Tibial artery (tissue), 4 donors: ENCODE results near the gene A1BG.

ENCODE experiments used
- DNase-seq, 2 donors: peaks; one replicate each; pipeline ENCODE4 v3.0.0-alpha.2; 2019
- H3K27ac ChIP-seq, 2 donors: fragments of 200-600 bp; sonication (generic) in 1 of 2; 1 replicate in 1 of 2; 2 replicates in 1 of 2; pipeline ENCODE4 v1.5.1; 2018 to 2019; ENCODE audit warnings: mild to moderate bottlenecking in 1 of 2
- H3K27me3 ChIP-seq, 2 donors: fragments of 200-600 bp; sonication (generic) in 1 of 2; one replicate each; pipeline versions ENCODE4 v1.5.1 to v1.6.0; 2016 to 2019
- H3K36me3 ChIP-seq, 3 donors: fragments of 200-600 bp; sonication (generic) in 2 of 3; one replicate each; pipeline ENCODE4 v1.5.1; 2016 to 2019; ENCODE audit warnings: mild to moderate bottlenecking in 2 of 3
- H3K4me1 ChIP-seq, 4 donors: fragments of 200-600 bp; sonication (generic) in 2 of 4; 1 replicate in 3 of 4; 2 replicates in 1 of 4; pipeline ENCODE4 v1.5.1; 2016 to 2019
- H3K4me3 ChIP-seq, 2 donors: fragments of 200-600 bp; sonication (generic) in 1 of 2; 1 replicate in 1 of 2; 2 replicates in 1 of 2; pipeline ENCODE4 v1.5.1; 2018 to 2019; ENCODE audit warnings: mild to moderate bottlenecking in 2 of 2
- H3K9me3 ChIP-seq, 3 donors: fragments of 200-600 bp; sonication (generic) in 1 of 3; one replicate each; pipeline ENCODE4 v1.5.1; 2016 to 2019
- intact Hi-C: fragments of 100-400 bp; cut with DNase I; formaldehyde crosslinking; loops from one replicate; pipeline ENCODE4 v1.15.0; 2023; ENCODE audit warnings: low total_unique reads
- TF ChIP-seq, protein P1 (sequence below), 2 experiments: fragments of 200-600 bp in 1 of 2; fragments of 450-650 bp in 1 of 2; IDR thresholded peaks; one replicate each; pipeline ENCODE4 v1.5.1; 2017 to 2019; ENCODE audit warnings: antibody characterized with exemption in 2 of 2, mild to moderate bottlenecking in 1 of 2, moderate library complexity in 1 of 2

The A1BG gene

DNA sequence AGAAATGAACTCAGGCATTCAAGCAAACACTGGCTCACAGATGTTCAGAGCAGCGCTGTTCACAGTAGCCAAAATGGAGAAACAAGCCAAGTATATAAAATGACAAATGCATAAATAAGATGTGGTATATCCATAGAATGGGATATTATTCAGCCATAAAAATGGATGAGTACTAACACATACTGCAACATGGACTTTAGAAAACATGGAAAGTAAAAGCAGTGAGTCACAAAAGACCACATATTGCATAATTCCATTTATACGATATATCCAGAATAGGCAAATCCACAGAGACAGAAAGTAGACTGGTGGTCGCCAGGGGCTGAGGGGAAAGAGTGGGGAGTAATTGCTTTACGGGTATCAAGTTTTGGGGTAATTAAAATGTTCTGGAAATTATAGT is 20.9 kb upstream of the A1BG start:
- Histone ChIP-seq H3K9me3 (no peaks in the 10 kb centered on the region), H3K27me3 (no peaks in the 10 kb centered on the region), H3K4me1 (peaks cover 0 to 1% (median 0%) of the 10 kb centered on the region in 4 donors), H3K27ac (no peak overlapping the region), H3K36me3 (peaks cover 0 to 8% (median 0%) of the 10 kb centered on the region in 3 donors), H3K4me3 (no peak overlapping the region)
- intact Hi-C loops, result no loop called here
- TF ChIP-seq, protein P1, sequence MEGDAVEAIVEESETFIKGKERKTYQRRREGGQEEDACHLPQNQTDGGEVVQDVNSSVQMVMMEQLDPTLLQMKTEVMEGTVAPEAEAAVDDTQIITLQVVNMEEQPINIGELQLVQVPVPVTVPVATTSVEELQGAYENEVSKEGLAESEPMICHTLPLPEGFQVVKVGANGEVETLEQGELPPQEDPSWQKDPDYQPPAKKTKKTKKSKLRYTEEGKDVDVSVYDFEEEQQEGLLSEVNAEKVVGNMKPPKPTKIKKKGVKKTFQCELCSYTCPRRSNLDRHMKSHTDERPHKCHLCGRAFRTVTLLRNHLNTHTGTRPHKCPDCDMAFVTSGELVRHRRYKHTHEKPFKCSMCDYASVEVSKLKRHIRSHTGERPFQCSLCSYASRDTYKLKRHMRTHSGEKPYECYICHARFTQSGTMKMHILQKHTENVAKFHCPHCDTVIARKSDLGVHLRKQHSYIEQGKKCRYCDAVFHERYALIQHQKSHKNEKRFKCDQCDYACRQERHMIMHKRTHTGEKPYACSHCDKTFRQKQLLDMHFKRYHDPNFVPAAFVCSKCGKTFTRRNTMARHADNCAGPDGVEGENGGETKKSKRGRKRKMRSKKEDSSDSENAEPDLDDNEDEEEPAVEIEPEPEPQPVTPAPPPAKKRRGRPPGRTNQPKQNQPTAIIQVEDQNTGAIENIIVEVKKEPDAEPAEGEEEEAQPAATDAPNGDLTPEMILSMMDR (IDR thresholded peaks at IDR 0.05), result no peak
- DNase-seq, result no peak

DNA sequence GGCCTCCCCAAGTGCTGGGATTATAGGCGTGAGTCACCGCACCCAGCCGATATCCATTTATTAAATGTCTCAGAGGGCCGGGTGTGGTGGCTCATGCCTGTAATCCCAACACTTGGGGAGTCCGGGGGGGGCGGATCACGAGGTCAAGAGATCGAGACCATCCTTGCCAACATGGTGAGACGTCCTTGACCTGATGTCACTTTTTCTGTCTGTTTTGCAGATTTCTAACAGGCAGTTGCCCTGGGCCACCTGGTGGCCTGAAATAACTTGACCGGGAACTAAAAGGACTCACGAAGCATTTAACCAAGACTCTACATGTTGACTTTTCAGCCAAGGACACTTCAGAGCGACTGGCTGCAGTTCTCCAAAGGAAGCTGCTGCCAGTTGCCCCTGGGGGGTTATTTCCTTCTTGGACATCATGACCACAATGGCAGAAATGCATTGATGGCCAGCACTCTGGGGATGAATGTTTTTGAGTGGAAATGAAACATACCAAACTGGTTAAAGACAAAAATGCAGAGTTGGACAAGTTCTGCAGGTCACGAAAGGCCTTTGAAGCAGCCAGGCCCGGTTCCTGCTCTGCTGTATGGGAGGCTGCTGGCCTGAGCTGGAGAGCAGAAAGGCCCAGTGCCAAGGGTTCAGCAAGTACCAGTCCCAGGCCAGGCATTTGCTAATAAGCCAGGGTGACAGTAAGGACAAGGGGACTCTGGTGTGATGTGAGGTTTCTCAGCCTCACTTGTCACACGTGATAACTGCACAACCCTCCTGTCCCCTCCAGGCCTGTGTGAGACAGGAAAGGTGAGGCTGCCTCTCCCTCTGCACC is 19.2 kb upstream of the A1BG start:
- no peaks in the 10 kb centered on the region for H3K4me1 ChIP-seq
- TF ChIP-seq, protein P1 (IDR thresholded peaks at IDR 0.05), result no peak
- H3K4me3 ChIP-seq, result no peak overlapping the region
- H3K27ac ChIP-seq, result no peak overlapping the region
- no peak for DNase-seq
- H3K36me3 ChIP-seq, result peaks cover 0 to 14% (median 0%) of the 10 kb centered on the region in 3 donors
- H3K27me3 ChIP-seq, result peaks cover 0 to 6% of the 10 kb centered on the region in 2 donors
- no peaks in the 10 kb centered on the region for H3K9me3 ChIP-seq
- intact Hi-C loops, result no loop called here

DNA sequence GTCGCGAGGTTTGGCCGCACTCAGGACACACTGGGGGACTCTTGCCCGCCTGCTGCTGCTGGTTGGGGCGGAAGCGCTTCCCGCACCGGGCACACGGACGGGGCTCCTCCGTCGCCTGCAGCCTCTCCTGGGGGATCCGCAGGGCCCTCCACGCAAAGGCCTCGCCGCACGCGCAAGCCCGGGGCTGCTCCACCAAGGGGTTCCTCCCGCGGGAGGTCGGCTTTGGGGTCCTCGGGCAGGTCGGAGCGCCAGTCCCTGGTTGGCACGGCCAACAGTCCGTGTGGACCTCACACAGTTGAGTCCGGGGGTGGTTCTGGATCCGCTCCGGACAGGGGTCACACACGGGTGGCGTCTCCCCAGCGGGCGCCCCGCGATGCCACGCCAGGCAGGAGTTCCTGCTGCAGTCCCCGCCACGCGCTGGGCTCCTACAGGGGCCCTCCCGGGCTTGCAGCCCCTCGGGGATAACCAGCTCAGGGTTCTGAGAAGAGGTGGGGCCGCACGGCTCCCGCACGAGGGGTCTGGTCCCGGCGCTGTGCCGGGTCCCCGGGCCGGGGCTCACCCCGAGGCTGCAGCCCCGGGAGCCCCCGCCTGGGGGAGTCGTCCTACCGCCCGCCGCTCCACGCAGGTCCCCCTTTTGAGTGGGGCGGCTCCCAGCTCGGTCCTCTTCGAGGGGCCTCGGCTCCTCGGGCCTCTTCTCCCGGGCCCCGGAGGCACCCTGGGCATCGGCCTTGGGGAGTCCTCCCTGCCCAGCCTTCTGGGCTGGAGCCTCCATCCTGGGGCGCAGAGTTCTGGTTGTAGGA is 15.5 kb upstream of the A1BG start:
- Histone ChIP-seq H3K27ac (no peak overlapping the region), H3K36me3 (peaks cover 0 to 28% (median 0%) of the 10 kb centered on the region in 3 donors), H3K9me3 (no peaks in the 10 kb centered on the region), H3K4me1 (no peaks in the 10 kb centered on the region), H3K27me3 (peaks cover 0 to 10% of the 10 kb centered on the region in 2 donors), H3K4me3 (no peak overlapping the region)
- DNase-seq, result no peak
- intact Hi-C loops, result no loop called here
- TF ChIP-seq, protein P1 (IDR thresholded peaks at IDR 0.05), result no peak

DNA sequence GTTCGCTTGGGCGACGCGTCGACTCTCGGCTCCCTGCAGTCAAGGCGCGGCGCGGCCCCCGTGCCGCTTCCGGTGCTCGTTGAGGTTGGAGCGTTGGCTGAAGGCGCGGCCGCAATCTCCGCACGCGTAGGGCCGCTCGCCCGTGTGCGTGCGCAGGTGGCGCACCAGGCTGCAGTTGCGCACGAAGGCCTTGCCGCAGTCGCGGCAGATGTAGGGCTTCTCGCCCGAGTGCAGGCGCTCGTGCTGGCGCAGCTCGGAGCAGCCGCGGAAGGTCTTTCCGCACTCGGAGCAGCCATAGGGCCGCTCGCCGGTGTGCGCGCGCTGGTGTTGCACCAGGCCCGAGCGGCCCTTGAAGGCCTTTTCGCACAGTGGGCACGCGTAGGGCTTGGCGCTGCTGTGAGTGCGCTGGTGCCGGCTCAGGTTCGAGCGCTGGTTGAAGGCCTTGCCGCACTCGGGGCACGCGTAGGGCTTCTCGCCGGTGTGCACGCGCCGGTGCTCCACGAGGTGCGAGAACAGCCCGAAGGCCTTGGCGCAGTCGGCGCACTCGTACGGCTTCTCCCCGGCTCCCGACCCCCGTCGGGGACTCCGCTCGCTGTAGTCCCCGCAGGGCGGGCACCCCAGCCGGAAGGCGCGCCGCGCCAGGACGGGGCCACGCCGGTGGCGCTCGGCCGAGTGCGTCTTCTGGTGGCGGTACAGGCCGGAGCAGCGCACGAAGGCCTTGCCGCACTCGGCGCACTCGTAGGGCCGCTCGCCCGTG is 14.6 kb upstream of the A1BG start:
- peaks cover 0 to 28% (median 0%) of the 10 kb centered on the region in 3 donors for H3K36me3 ChIP-seq
- H3K27ac ChIP-seq, result no peak overlapping the region
- TF ChIP-seq, protein P1 (IDR thresholded peaks at IDR 0.05), result no peak
- peaks cover 0 to 4% (median 0%) of the 10 kb centered on the region in 4 donors for H3K4me1 ChIP-seq
- no peak for DNase-seq
- no peak overlapping the region for H3K4me3 ChIP-seq
- H3K9me3 ChIP-seq, result no peaks in the 10 kb centered on the region
- H3K27me3 ChIP-seq, result peaks cover 0 to 10% of the 10 kb centered on the region in 2 donors
- intact Hi-C loops, result no loop called here
